Measurements from ENCODE around the gene EIF3CL.
"Not testable (repeated sequence)": the region's sequence is repeated elsewhere in the genome, so short reads cannot be mapped to it uniquely, and the experiment has no call there.

DNA sequence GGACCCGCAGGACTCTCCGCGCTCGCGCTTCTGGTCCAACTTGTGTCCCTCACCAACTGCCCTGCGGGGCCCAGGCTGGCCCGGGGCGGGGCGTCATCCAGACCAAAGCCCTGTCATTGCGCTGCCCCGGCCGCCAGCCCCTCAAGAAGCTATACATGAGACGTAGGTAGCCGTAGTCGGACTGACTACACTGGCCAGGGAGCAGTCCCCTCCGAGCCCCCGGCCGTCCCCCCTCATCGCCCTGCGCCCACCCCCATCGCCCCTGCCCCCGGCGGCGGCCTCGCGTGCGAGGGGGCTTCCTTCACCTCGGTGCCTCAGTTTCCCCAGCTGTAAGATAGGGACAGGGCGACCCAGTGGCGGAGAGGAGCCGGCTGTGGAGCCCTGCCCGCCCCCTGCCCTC is 35.7 kb downstream of the EIF3CL start:
- not testable (repeated sequence) for TF ChIP-seq POLR2A (IDR thresholded peaks at IDR 0.05; ENCODE audit: low read length); GATA1 (IDR thresholded peaks at IDR 0.05; ENCODE audit: low read depth, low read length)

Measured in erythroblast (primary cell).